ENCODE results near the gene LHX3. TPM values are rescaled to one million over a fixed set of nuclear protein-coding genes. Genes with fewer than 3 reads are reported as not detected.

The LHX3 gene
- total and polyA plus RNA-seq, 2 donors, result not detected

- H3K4me3 ChIP-seq (ENCODE audit: low read depth, low read length), result peak within 1 kb of the TSS; percentile 83
- no peak within 1 kb of the TSS for H3K27ac ChIP-seq (ENCODE audit: low read depth)
- WGBS, result under 1% methylated on average over 109 of the region's 112 CpGs
Observed at GRCh38 chr9:136245219-136246150, 40.6 kb upstream of the LHX3 start, which contains the start of gene QSOX2. Gene QSOX2, minus strand, starts transcription at chr9:136245812. Its CDS starts 9 bp downstream, at chr9:136245803.

GRCh38 chr9:136244969-136245218, 40.0 kb upstream of the LHX3 start:
- 2% methylated on average over 6 of the region's 6 CpGs for WGBS

More at GRCh38 chr9:136245219-136246150, 40.6 kb upstream of the LHX3 start, which contains the start of gene QSOX2:
- Histone ChIP-seq H3K4me1 (ENCODE audit: insufficient read depth) (no peaks in the 10 kb centered on the region), H3K36me3 (ENCODE audit: insufficient read depth) (no peaks in the 10 kb centered on the region)
- peak; percentile 25 for DNase-seq (ENCODE audit: extremely low spot score)

GRCh38 chr9:136244122-136244968, 39.4 kb upstream of the LHX3 start:
- Histone ChIP-seq H3K36me3 (ENCODE audit: insufficient read depth) (no peaks in the 10 kb centered on the region), H3K27ac (ENCODE audit: low read depth) (no peak overlapping the region), H3K4me1 (ENCODE audit: insufficient read depth) (no peaks in the 10 kb centered on the region), H3K4me3 (ENCODE audit: low read depth, low read length) (peak overlapping the region; percentile 83)
- no peak for DNase-seq (ENCODE audit: extremely low spot score)
- 33% methylated on average over 11 of the region's 11 CpGs for WGBS

More at GRCh38 chr9:136244969-136245218, 40.0 kb upstream of the LHX3 start:
- Histone ChIP-seq H3K4me1 (ENCODE audit: insufficient read depth) (no peaks in the 10 kb centered on the region), H3K36me3 (ENCODE audit: insufficient read depth) (no peaks in the 10 kb centered on the region), H3K27ac (ENCODE audit: low read depth) (no peak overlapping the region), H3K4me3 (ENCODE audit: low read depth, low read length) (peak overlapping the region; percentile 83)
- DNase-seq (ENCODE audit: extremely low spot score), result no peak

- WGBS, result 70% methylated on average over 4 of the region's 4 CpGs
- no peaks in the 10 kb centered on the region for H3K4me1 ChIP-seq (ENCODE audit: insufficient read depth)
- DNase-seq (ENCODE audit: extremely low spot score), result no peak
- H3K4me3 ChIP-seq (ENCODE audit: low read depth, low read length), result no peak overlapping the region
- no peak overlapping the region for H3K27ac ChIP-seq (ENCODE audit: low read depth)
- no peaks in the 10 kb centered on the region for H3K36me3 ChIP-seq (ENCODE audit: insufficient read depth)
Observed at GRCh38 chr9:136243631-136244030, 38.7 kb upstream of the LHX3 start.

- 72% methylated on average over 6 of the region's 6 CpGs for WGBS
- no peak overlapping the region for H3K4me3 ChIP-seq (ENCODE audit: low read depth, low read length)
- H3K36me3 ChIP-seq (ENCODE audit: insufficient read depth), result no peaks in the 10 kb centered on the region
- no peak for DNase-seq (ENCODE audit: extremely low spot score)
- H3K27ac ChIP-seq (ENCODE audit: low read depth), result no peak overlapping the region
- H3K4me1 ChIP-seq (ENCODE audit: insufficient read depth), result no peaks in the 10 kb centered on the region
Observed at GRCh38 chr9:136242918-136243525, 38.1 kb upstream of the LHX3 start.

- H3K36me3 ChIP-seq (ENCODE audit: insufficient read depth), result no peaks in the 10 kb centered on the region
- H3K4me3 ChIP-seq (ENCODE audit: low read depth, low read length), result no peak overlapping the region
- no peaks in the 10 kb centered on the region for H3K4me1 ChIP-seq (ENCODE audit: insufficient read depth)
- no peak overlapping the region for H3K27ac ChIP-seq (ENCODE audit: low read depth)
- 96% methylated on average over 8 of the region's 8 CpGs for WGBS
- no peak for DNase-seq (ENCODE audit: extremely low spot score)
Observed at GRCh38 chr9:136242248-136242647, 37.3 kb upstream of the LHX3 start.

- Histone ChIP-seq H3K27ac (ENCODE audit: low read depth) (no peak overlapping the region), H3K36me3 (ENCODE audit: insufficient read depth) (no peaks in the 10 kb centered on the region), H3K4me1 (ENCODE audit: insufficient read depth) (no peaks in the 10 kb centered on the region), H3K4me3 (ENCODE audit: low read depth, low read length) (no peak overlapping the region)
- 97% methylated on average over 13 of the region's 13 CpGs for WGBS
- no peak for DNase-seq (ENCODE audit: extremely low spot score)
Observed at GRCh38 chr9:136241542-136241941, 36.6 kb upstream of the LHX3 start.

- H3K36me3 ChIP-seq (ENCODE audit: insufficient read depth), result no peaks in the 10 kb centered on the region
- H3K4me3 ChIP-seq (ENCODE audit: low read depth, low read length), result no peak overlapping the region
- 91% methylated on average over 20 of the region's 20 CpGs for WGBS
- H3K27ac ChIP-seq (ENCODE audit: low read depth), result no peak overlapping the region
- no peak for DNase-seq (ENCODE audit: extremely low spot score)
- H3K4me1 ChIP-seq (ENCODE audit: insufficient read depth), result no peaks in the 10 kb centered on the region
Observed at GRCh38 chr9:136240941-136241340, 36.0 kb upstream of the LHX3 start.

- 81% methylated on average over 2 of the region's 2 CpGs for WGBS
- no peaks in the 10 kb centered on the region for H3K36me3 ChIP-seq (ENCODE audit: insufficient read depth)
- no peak for DNase-seq (ENCODE audit: extremely low spot score)
- no peak overlapping the region for H3K27ac ChIP-seq (ENCODE audit: low read depth)
- no peaks in the 10 kb centered on the region for H3K4me1 ChIP-seq (ENCODE audit: insufficient read depth)
- no peak overlapping the region for H3K4me3 ChIP-seq (ENCODE audit: low read depth, low read length)
Observed at GRCh38 chr9:136239983-136240330, 35.0 kb upstream of the LHX3 start.

GRCh38 chr9:136239135-136239982, 34.4 kb upstream of the LHX3 start:
- no peaks in the 10 kb centered on the region for H3K36me3 ChIP-seq (ENCODE audit: insufficient read depth)
- no peak overlapping the region for H3K4me3 ChIP-seq (ENCODE audit: low read depth, low read length)
- 78% methylated on average over 25 of the region's 25 CpGs for WGBS
- H3K4me1 ChIP-seq (ENCODE audit: insufficient read depth), result no peaks in the 10 kb centered on the region
- H3K27ac ChIP-seq (ENCODE audit: low read depth), result no peak overlapping the region
- no peak for DNase-seq (ENCODE audit: extremely low spot score)

GRCh38 chr9:136238342-136238732, 33.4 kb upstream of the LHX3 start:
- Histone ChIP-seq H3K27ac (ENCODE audit: low read depth) (no peak overlapping the region), H3K4me3 (ENCODE audit: low read depth, low read length) (no peak overlapping the region), H3K36me3 (ENCODE audit: insufficient read depth) (no peaks in the 10 kb centered on the region), H3K4me1 (ENCODE audit: insufficient read depth) (no peaks in the 10 kb centered on the region)
- 81% methylated on average over 12 of the region's 12 CpGs for WGBS
- no peak for DNase-seq (ENCODE audit: extremely low spot score)

- Histone ChIP-seq H3K36me3 (ENCODE audit: insufficient read depth) (no peaks in the 10 kb centered on the region), H3K27ac (ENCODE audit: low read depth) (no peak overlapping the region), H3K4me3 (ENCODE audit: low read depth, low read length) (no peak overlapping the region), H3K4me1 (ENCODE audit: insufficient read depth) (no peaks in the 10 kb centered on the region)
- no peak for DNase-seq (ENCODE audit: extremely low spot score)
- 93% methylated on average over 32 of the region's 32 CpGs for WGBS
Observed at GRCh38 chr9:136237486-136238341, 32.8 kb upstream of the LHX3 start.

Measured in urinary bladder (tissue), 4 donors.